ENCODE measurements around the gene ABCC3. TPM values are rescaled to one million over a fixed set of nuclear protein-coding genes. Genes with fewer than 3 reads are reported as not detected.

The ABCC3 gene
- total and polyA plus RNA-seq, 2 donors (not counting 3 experiments of a cell fraction or from before 2014, with no cell fraction given) = 1.1 to 2.6 TPM

GRCh38 chr17:50675627-50676026 lies 40.9 kb downstream of the ABCC3 start:
- H3K4me1 ChIP-seq (ENCODE audit: control insufficient read depth, extremely low read depth, insufficient read depth, low read length) = no peaks in the 10 kb centered on the region
- no peak for FAIRE-seq
- BruUV-seq (replicated peaks) = no TSS peak

GRCh38 chr17:50676065-50676975 lies 41.6 kb downstream of the ABCC3 start:
- H3K9me3 ChIP-seq (replicated peaks; ENCODE audit: control insufficient read depth, insufficient read depth, low read length) = no peaks in the 10 kb centered on the region
- H3K4me3 ChIP-seq (replicated peaks in 1 of 3; ENCODE audit: insufficient read depth in 1 of 3, low read depth in 1 of 3, low read length in 3 of 3) = no peak overlapping the region
- no peaks in the 10 kb centered on the region for H3K79me2 ChIP-seq (ENCODE audit: control insufficient read depth, insufficient read depth, low read length)
- H3K4me2 ChIP-seq (ENCODE audit: insufficient read depth, low read length) = no peak overlapping the region
- dilution Hi-C loops (cut with MboI; ENCODE audit: extremely low pct_ligation_motif_present, low sequenced_read_pairs) (no loop called here), intact Hi-C loops (cut with micrococcal nuclease) (no loop called here)
- ChIA-PET CTCF (no interaction called here), POLR2A (no interaction called here)
- H2AFZ ChIP-seq (ENCODE audit: low read depth, low read length) = no peak overlapping the region
- no peak overlapping the region for H3K9ac ChIP-seq (replicated peaks; ENCODE audit: extremely low read depth, insufficient read depth, low read length)
- H4K20me1 ChIP-seq (replicated peaks; ENCODE audit: control insufficient read depth, extremely low read depth, insufficient read depth, low read length) = no peaks in the 10 kb centered on the region
- no peaks in the 10 kb centered on the region for H3K36me3 ChIP-seq (ENCODE audit: control insufficient read depth in 2 of 2, extremely low read depth in 1 of 2, insufficient read depth in 2 of 2, low read length in 2 of 2)
- no peaks in the 10 kb centered on the region for H3K27me3 ChIP-seq (ENCODE audit: control insufficient read depth in 2 of 2, insufficient read depth in 2 of 2, low read length in 2 of 2)
- BruUV-seq (replicated peaks) = no TSS peak
- TF ChIP-seq EZH2 (IDR thresholded peaks at IDR 0.05; ENCODE audit: borderline replicate concordance, low read depth, low read length, severe bottlenecking) (no peak), GATA2 (IDR thresholded peaks at IDR 0.05; ENCODE audit: insufficient read depth, insufficient read length, low read depth, low read length) (no peak), POLR2A (IDR thresholded peaks at IDR 0.05; ENCODE audit: low read depth, low read length) (no peak), FOS (IDR thresholded peaks at IDR 0.05; ENCODE audit: borderline replicate concordance, insufficient read depth, low read length) (no peak), MYC (IDR thresholded peaks at IDR 0.05; ENCODE audit: low read depth, low read length) (no peak), POLR2AphosphoS5 (IDR thresholded peaks at IDR 0.05; ENCODE audit: insufficient read depth, low read depth, low read length) (no peak), CTCF (IDR thresholded peaks at IDR 0.05; ENCODE audit: extremely low read depth in 1 of 2, insufficient read depth in 1 of 2, low read depth in 1 of 2, low read length in 2 of 2) (no peak), JUN (IDR thresholded peaks at IDR 0.05; ENCODE audit: borderline replicate concordance, insufficient read depth, insufficient read length, low read depth) (no peak), MAX (IDR thresholded peaks at IDR 0.05; ENCODE audit: insufficient read depth, insufficient read length) (no peak)
- DNase-seq (ENCODE audit: low read depth, low spot score) (no peak), FAIRE-seq (no peak)
- H3K9me1 ChIP-seq (replicated peaks; ENCODE audit: control insufficient read depth, extremely low read depth, insufficient read depth, low read length) = no peaks in the 10 kb centered on the region
- H3K4me1 ChIP-seq (ENCODE audit: control insufficient read depth, extremely low read depth, insufficient read depth, low read length) = peaks cover 3% of the 10 kb centered on the region
- no peak overlapping the region for H3K27ac ChIP-seq (ENCODE audit: insufficient read depth, low read depth, low read length)

More at GRCh38 chr17:50675627-50676026, 40.9 kb downstream of the ABCC3 start:
- Histone ChIP-seq H2AFZ (ENCODE audit: low read depth, low read length) (no peak overlapping the region), H3K9me1 (replicated peaks; ENCODE audit: control insufficient read depth, extremely low read depth, insufficient read depth, low read length) (no peaks in the 10 kb centered on the region), H3K9me3 (replicated peaks; ENCODE audit: control insufficient read depth, insufficient read depth, low read length) (no peaks in the 10 kb centered on the region), H3K27ac (ENCODE audit: insufficient read depth, low read depth, low read length) (no peak overlapping the region), H3K9ac (replicated peaks; ENCODE audit: extremely low read depth, insufficient read depth, low read length) (no peak overlapping the region), H3K4me3 (replicated peaks in 1 of 3; ENCODE audit: insufficient read depth in 1 of 3, low read depth in 1 of 3, low read length in 3 of 3) (no peak overlapping the region), H3K4me2 (ENCODE audit: insufficient read depth, low read length) (no peak overlapping the region), H3K27me3 (ENCODE audit: control insufficient read depth in 2 of 2, insufficient read depth in 2 of 2, low read length in 2 of 2) (no peaks in the 10 kb centered on the region), H3K79me2 (ENCODE audit: control insufficient read depth, insufficient read depth, low read length) (no peaks in the 10 kb centered on the region), H3K36me3 (ENCODE audit: control insufficient read depth in 2 of 2, extremely low read depth in 1 of 2, insufficient read depth in 2 of 2, low read length in 2 of 2) (no peaks in the 10 kb centered on the region), H4K20me1 (replicated peaks; ENCODE audit: control insufficient read depth, extremely low read depth, insufficient read depth, low read length) (no peaks in the 10 kb centered on the region)
- POLR2A ChIA-PET = interaction anchor here (0.5 kb wide), 1 partner anchor 52 kb away, joined by 8 read pairs; no protein-coding TSS in a partner anchor
- CTCF ChIA-PET = interaction anchor here (1.1 kb wide), 1 partner anchor 48 kb away, joined by 4 read pairs; no protein-coding TSS in a partner anchor
- DNase-seq (ENCODE audit: low read depth, low spot score) = no peak
- TF ChIP-seq POLR2AphosphoS5 (IDR thresholded peaks at IDR 0.05; ENCODE audit: insufficient read depth, low read depth, low read length) (no peak), MYC (IDR thresholded peaks at IDR 0.05; ENCODE audit: low read depth, low read length) (no peak), EZH2 (IDR thresholded peaks at IDR 0.05; ENCODE audit: borderline replicate concordance, low read depth, low read length, severe bottlenecking) (no peak)
- dilution Hi-C loops (cut with MboI; ENCODE audit: extremely low pct_ligation_motif_present, low sequenced_read_pairs) = no loop called here
- intact Hi-C loops (cut with micrococcal nuclease) = no loop called here

Data from endothelial cell of umbilical vein (primary cell).